Endothelial cell (in vitro differentiated cells): ENCODE results near the gene HDGF. TPM values are rescaled to one million over a fixed set of nuclear protein-coding genes. Genes with fewer than 3 reads are reported as not detected.

Experiments
- DNase-seq: peaks from one replicate; pipeline ENCODE4 v3.0.0; 2021; ENCODE audit warnings: low spot score
- H3K27ac Mint-ChIP-seq: one replicate; pipeline ENCODE4 v1.8.0; 2021; ENCODE audit warnings: mixed read lengths, inconsistent platforms; ENCODE audit not compliant: unreplicated experiment
- H3K27me3 Mint-ChIP-seq: one replicate; pipeline ENCODE4 v1.8.0; 2021; ENCODE audit warnings: mild to moderate bottlenecking, moderate library complexity, mixed read lengths, inconsistent platforms; ENCODE audit not compliant: unreplicated experiment
- H3K36me3 Mint-ChIP-seq: one replicate; pipeline ENCODE4 v1.8.0; 2021; ENCODE audit warnings: mild to moderate bottlenecking, low read depth, mixed read lengths, inconsistent platforms; ENCODE audit not compliant: unreplicated experiment
- H3K4me1 Mint-ChIP-seq: one replicate; pipeline ENCODE4 v1.8.0; 2021; ENCODE audit warnings: mild to moderate bottlenecking, mixed read lengths, inconsistent platforms; ENCODE audit not compliant: unreplicated experiment
- H3K4me3 Mint-ChIP-seq: one replicate; pipeline ENCODE4 v1.8.0; 2021; ENCODE audit warnings: mild to moderate bottlenecking, mixed read lengths, inconsistent platforms; ENCODE audit not compliant: unreplicated experiment
- H3K9me3 Mint-ChIP-seq: one replicate; pipeline ENCODE4 v1.8.0; 2021; ENCODE audit warnings: mixed read lengths, inconsistent platforms; ENCODE audit not compliant: unreplicated experiment
- total RNA-seq: library from RNA; stranded (reverse); fragmentation: NEBNext Ultra II Directional; extraction: Animal tissue kit (Norgen Biotek cat#: 25700); gene quantifications from one replicate; pipeline ENCODE4 v1.2.1, GENCODE V29; 2021; ENCODE audit not compliant: unreplicated experiment
- TF ChIP-seq, protein P1 (sequence below): fragments of 200-600 bp; sonication (generic); IDR thresholded peaks from one replicate; pipeline ENCODE4 v1.5.0; 2021; ENCODE audit warnings: antibody characterized with exemption; ENCODE audit not compliant: unreplicated experiment

HDGF gene
- total RNA-seq, 1 donor from 2014 or later = 175 TPM

DNA sequence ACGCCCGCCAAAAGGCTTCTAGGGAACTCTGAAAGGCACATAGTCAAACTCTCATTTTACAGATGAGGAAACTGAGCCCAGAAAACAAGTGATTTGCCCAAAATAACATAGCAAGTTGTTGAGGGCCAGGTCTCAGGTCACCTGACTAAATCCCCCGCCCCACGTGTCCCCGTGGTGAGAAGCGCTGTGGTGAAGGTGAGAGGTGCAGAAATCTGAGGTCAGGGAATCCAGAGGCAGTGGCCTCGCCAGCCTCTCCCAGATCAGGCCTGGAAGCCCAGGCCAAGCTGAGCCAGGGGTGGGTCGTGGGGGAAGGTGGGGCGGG lies 5.1 kb downstream of the HDGF start:
- Mint-ChIP-seq H3K4me3 (peak overlapping the region; percentile 85), H3K4me1 (peaks cover 54% of the 10 kb centered on the region), H3K27ac (peak overlapping the region; percentile 100), H3K27me3 (peaks cover 28% of the 10 kb centered on the region), H3K36me3 (peaks cover 27% of the 10 kb centered on the region), H3K9me3 (no peaks in the 10 kb centered on the region)
- TF ChIP-seq, protein P1, sequence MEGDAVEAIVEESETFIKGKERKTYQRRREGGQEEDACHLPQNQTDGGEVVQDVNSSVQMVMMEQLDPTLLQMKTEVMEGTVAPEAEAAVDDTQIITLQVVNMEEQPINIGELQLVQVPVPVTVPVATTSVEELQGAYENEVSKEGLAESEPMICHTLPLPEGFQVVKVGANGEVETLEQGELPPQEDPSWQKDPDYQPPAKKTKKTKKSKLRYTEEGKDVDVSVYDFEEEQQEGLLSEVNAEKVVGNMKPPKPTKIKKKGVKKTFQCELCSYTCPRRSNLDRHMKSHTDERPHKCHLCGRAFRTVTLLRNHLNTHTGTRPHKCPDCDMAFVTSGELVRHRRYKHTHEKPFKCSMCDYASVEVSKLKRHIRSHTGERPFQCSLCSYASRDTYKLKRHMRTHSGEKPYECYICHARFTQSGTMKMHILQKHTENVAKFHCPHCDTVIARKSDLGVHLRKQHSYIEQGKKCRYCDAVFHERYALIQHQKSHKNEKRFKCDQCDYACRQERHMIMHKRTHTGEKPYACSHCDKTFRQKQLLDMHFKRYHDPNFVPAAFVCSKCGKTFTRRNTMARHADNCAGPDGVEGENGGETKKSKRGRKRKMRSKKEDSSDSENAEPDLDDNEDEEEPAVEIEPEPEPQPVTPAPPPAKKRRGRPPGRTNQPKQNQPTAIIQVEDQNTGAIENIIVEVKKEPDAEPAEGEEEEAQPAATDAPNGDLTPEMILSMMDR = no peak
- no peak for DNase-seq

DNA sequence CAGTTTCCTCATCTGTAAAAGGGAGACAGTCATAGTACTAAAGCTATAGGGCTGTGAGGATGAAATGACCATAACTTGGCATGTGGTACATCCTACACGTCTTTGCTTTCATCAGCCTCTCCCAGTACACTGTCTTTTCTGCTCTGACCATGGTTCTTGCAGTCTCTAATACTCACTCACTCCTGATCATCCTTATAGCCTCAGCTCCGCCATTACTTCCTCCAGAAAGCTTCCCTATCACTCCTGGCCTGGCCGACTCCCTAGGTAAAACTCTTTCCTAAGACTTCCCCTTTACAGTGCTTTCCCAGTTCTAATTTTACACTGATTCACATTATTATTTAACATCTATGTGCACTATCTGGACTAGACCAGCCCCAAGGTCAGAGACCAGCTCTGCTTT lies 5.6 kb downstream of the HDGF start:
- no peaks in the 10 kb centered on the region for H3K9me3 Mint-ChIP-seq
- peaks cover 27% of the 10 kb centered on the region for H3K36me3 Mint-ChIP-seq
- DNase-seq = no peak
- peak overlapping the region; percentile 100 for H3K27ac Mint-ChIP-seq
- TF ChIP-seq, protein P1 = no peak
- H3K4me1 Mint-ChIP-seq = peaks cover 56% of the 10 kb centered on the region
- H3K4me3 Mint-ChIP-seq = peak overlapping the region; percentile 7
- H3K27me3 Mint-ChIP-seq = peaks cover 28% of the 10 kb centered on the region

DNA sequence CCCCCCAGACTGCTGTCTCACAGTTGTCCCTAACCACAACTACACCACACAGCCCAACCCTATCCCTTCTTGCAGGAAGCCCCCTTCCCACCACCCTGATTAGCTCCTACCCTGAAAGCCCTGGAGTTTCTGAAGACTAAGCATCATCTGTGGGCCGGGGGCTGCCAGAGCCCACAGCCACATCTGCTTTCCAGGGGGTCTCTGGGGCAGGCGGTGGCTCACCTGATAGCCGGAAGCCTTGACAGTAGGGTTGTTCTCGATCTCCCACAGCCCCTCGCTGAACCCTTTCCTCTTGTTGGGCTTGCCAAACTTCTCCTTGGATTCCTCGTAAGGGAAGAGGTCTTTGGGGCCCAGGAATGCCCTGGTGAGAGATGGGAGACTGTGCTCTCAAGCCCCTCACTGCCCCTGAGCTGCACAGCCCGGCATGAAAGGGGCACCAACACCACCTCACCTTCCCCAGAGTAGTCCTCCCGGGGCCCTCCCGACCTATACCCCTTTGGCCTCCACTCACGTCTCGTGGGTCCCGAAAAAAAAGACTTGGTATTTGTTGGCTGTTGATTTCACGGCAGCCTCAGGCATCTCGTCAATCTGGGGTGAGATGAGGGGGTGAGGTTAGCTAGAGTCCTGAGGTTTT lies 6.6 kb downstream of the HDGF start:
- peaks cover 27% of the 10 kb centered on the region for H3K36me3 Mint-ChIP-seq
- no peak overlapping the region for H3K4me3 Mint-ChIP-seq
- no peaks in the 10 kb centered on the region for H3K9me3 Mint-ChIP-seq

DNA sequence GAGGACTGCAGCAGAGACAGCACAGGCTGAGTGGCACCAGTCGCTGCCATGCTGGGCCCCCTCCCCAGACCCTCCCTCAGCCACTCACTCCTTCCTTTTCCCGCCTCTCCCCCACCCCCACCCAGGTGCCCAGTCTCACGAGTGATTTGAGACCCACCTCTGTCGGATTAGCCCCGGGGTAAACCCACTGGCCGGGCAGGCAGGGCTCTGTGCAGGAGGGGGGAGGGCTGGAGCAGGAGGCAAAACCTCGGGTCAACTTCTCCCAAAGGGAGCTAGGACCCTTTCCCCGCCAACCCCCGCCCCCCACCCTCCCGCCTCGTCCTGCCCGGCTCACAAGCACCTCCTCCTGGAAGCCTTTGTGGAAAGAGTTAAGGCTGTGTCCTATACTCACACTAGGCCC lies 7.1 kb downstream of the HDGF start:
- DNase-seq = no peak
- Mint-ChIP-seq H3K4me3 (no peak overlapping the region), H3K27ac (no peak overlapping the region), H3K27me3 (peaks cover 26% of the 10 kb centered on the region), H3K9me3 (no peaks in the 10 kb centered on the region), H3K36me3 (peaks cover 27% of the 10 kb centered on the region), H3K4me1 (peaks cover 49% of the 10 kb centered on the region)
- TF ChIP-seq, protein P1 = no peak

More for the DNA sequence above, 6.6 kb downstream of the HDGF start:
- Mint-ChIP-seq H3K27ac (peak overlapping the region; percentile 100), H3K27me3 (peaks cover 28% of the 10 kb centered on the region), H3K4me1 (peaks cover 55% of the 10 kb centered on the region)
- TF ChIP-seq, protein P1 = no peak
- no peak for DNase-seq

DNA sequence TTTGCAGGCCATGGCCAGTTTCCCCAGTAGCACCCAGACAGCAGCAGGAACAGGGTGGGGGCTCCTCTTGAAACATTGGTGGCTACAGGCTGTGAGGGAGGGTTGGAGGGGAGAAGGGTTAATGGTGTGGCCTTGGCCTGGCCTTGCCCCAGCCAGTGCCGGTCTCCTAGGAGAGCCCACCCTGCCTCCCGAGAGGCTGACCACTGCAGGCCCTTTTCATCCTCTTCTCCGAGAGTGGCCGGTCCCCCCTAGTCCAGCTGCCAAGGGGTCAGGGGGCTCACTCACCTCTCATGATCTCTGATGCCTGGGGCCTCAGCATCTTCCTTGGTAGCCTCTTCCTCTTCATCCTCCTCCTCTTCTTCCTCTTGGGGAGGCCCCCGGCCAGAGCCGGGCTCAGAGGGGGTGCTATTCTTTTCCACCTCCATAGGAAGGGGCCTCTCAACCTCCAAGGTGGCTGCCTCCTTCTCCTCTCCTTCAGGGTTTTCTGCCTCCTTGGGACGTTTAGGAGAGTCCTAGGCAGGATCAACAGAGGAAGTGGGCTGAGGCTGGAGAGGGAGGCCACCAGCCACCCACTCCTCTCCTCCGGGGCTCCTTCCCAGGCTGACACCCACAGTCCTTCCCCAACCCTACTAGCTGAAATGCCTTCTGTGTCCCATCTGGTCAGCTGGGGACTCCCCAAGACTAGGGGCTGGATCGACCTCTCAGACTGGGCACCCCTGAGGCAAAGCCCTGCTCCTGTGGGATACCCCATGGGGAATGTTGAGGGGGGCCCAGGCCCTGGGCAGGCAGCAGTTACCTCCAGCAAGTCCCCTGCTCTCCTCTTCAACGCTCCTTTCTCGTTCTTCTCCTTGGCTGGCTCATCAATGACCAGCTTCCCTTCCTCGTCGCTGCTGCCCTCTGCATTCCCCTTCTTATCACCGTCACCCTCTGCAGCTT lies 7.8 kb downstream of the HDGF start:
- Mint-ChIP-seq H3K36me3 (peaks cover 30% of the 10 kb centered on the region), H3K4me3 (peak overlapping the region; percentile 31), H3K9me3 (no peaks in the 10 kb centered on the region), H3K27me3 (peaks cover 22% of the 10 kb centered on the region), H3K27ac (peak overlapping the region; percentile 18), H3K4me1 (peaks cover 42% of the 10 kb centered on the region)
- no peak for DNase-seq
- TF ChIP-seq, protein P1 = no peak
